ENCODE results near the gene GLRA2. TPM values are rescaled to one million over a fixed set of nuclear protein-coding genes. Genes with fewer than 3 reads are reported as not detected.

Gene GLRA2
- total RNA-seq, 1 donor from 2014 or later = not detected

DNA sequence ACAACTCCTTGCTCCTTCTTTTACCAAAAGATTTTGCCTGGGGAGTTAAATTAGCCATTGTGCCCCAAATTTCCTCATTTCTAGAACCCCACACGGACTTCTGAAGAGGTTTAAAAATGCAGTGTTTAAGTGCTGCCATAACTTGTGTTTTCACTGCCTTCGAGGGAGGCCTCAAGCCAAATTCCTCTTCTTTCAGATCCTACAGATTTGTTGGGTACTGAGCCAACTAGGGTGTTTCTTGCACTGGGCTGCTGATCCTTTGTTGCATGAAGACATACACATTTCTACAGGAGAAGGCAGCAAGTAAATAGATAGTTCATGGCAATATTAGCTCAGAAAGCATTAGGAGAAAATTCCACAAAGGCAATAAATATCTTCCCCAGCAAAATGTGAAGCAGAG, 43.8 kb downstream of the GLRA2 start:
- H3K9ac ChIP-seq = no peak overlapping the region
- no peak overlapping the region for H3K27ac ChIP-seq
- peaks cover 4% of the 10 kb centered on the region for H3K9me3 ChIP-seq (ENCODE audit: low read depth)
- no peak for DNase-seq (ENCODE audit: low spot score)
- H3F3A ChIP-seq (ENCODE audit: low read depth) = no peaks in the 10 kb centered on the region
- no peak overlapping the region for H3K4me2 ChIP-seq
- H3K36me3 ChIP-seq = no peaks in the 10 kb centered on the region
- no peak overlapping the region for H3K4me3 ChIP-seq
- no peak overlapping the region for H3K27ac Mint-ChIP-seq
- no peaks in the 10 kb centered on the region for H3K27me3 Mint-ChIP-seq (ENCODE audit: insufficient read depth, low read depth)
- H3K36me3 Mint-ChIP-seq = no peaks in the 10 kb centered on the region
- no peaks in the 10 kb centered on the region for H3K4me1 ChIP-seq
- H3K4me1 Mint-ChIP-seq = no peaks in the 10 kb centered on the region
- TF ChIP-seq EZH2phosphoT487 (IDR thresholded peaks at IDR 0.05) (no peak), EZH2 (IDR thresholded peaks at IDR 0.05) (no peak)
- TF ChIP-seq, protein P1, sequence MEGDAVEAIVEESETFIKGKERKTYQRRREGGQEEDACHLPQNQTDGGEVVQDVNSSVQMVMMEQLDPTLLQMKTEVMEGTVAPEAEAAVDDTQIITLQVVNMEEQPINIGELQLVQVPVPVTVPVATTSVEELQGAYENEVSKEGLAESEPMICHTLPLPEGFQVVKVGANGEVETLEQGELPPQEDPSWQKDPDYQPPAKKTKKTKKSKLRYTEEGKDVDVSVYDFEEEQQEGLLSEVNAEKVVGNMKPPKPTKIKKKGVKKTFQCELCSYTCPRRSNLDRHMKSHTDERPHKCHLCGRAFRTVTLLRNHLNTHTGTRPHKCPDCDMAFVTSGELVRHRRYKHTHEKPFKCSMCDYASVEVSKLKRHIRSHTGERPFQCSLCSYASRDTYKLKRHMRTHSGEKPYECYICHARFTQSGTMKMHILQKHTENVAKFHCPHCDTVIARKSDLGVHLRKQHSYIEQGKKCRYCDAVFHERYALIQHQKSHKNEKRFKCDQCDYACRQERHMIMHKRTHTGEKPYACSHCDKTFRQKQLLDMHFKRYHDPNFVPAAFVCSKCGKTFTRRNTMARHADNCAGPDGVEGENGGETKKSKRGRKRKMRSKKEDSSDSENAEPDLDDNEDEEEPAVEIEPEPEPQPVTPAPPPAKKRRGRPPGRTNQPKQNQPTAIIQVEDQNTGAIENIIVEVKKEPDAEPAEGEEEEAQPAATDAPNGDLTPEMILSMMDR (IDR thresholded peaks at IDR 0.05) = no peak
- H2AFZ ChIP-seq (replicated peaks) = no peak overlapping the region
- no peaks in the 10 kb centered on the region for H3K9me3 Mint-ChIP-seq
- H3K79me2 ChIP-seq (ENCODE audit: low read depth) = no peaks in the 10 kb centered on the region
- no peaks in the 10 kb centered on the region for H4K20me1 ChIP-seq (ENCODE audit: low read depth)
- H3K4me3 Mint-ChIP-seq = no peak overlapping the region
- no peaks in the 10 kb centered on the region for H3K27me3 ChIP-seq

DNA sequence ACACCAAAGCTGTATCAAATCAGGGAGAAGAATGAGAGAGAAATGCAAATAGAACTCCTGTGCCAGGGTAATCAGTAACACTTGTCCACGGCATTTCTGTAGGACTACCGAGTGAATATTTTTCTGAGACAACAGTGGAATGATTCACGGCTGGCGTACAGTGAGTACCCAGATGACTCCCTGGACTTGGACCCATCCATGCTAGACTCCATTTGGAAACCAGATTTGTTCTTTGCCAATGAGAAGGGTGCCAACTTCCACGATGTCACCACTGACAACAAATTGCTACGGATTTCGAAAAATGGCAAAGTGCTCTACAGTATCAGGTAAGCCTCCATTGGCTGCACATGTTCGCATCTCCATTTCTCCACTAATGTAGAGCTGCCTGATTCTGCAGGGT, 51.7 kb downstream of the GLRA2 start:
- Histone ChIP-seq H3K9me3 (ENCODE audit: low read depth) (no peaks in the 10 kb centered on the region), H3K36me3 (no peaks in the 10 kb centered on the region), H3K4me2 (no peak overlapping the region), H2AFZ (replicated peaks) (no peak overlapping the region), H3K79me2 (ENCODE audit: low read depth) (no peaks in the 10 kb centered on the region), H3K27ac (no peak overlapping the region), H4K20me1 (ENCODE audit: low read depth) (no peaks in the 10 kb centered on the region), H3K4me1 (no peaks in the 10 kb centered on the region), H3K9ac (no peak overlapping the region), H3K27me3 (no peaks in the 10 kb centered on the region), H3F3A (ENCODE audit: low read depth) (no peaks in the 10 kb centered on the region), H3K4me3 (no peak overlapping the region)
- H3K9me3 Mint-ChIP-seq = no peaks in the 10 kb centered on the region
- no peaks in the 10 kb centered on the region for H3K36me3 Mint-ChIP-seq
- DNase-seq (ENCODE audit: low spot score) = no peak
- H3K27me3 Mint-ChIP-seq (ENCODE audit: insufficient read depth, low read depth) = no peaks in the 10 kb centered on the region
- H3K4me1 Mint-ChIP-seq = no peaks in the 10 kb centered on the region
- no peak overlapping the region for H3K27ac Mint-ChIP-seq
- TF ChIP-seq EZH2phosphoT487 (IDR thresholded peaks at IDR 0.05) (no peak), EZH2 (IDR thresholded peaks at IDR 0.05) (no peak)
- TF ChIP-seq, protein P1 (IDR thresholded peaks at IDR 0.05) = no peak
- no peak overlapping the region for H3K4me3 Mint-ChIP-seq

DNA sequence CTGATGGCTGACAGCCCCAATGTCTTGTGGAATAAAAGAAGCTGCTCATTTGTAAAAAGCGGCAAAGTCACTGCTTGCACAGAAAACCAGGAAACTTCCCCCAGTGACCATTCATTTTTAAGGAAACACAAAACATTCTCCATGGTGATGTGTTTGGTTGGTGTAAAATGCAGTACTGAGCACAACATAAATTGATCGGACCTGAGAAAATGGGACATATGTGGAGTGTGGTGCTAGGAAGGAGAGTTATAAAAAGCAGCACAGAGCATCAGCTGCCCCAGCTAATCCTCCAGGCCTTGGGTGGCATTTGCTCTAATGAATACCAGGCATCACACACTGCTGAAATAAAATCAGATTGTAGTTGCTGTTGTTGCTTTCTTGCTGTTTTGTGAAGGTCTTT, 55.2 kb downstream of the GLRA2 start:
- Histone ChIP-seq H3K36me3 (no peaks in the 10 kb centered on the region), H3F3A (ENCODE audit: low read depth) (no peaks in the 10 kb centered on the region), H4K20me1 (ENCODE audit: low read depth) (no peaks in the 10 kb centered on the region), H3K27ac (no peak overlapping the region), H3K4me2 (no peak overlapping the region), H3K9me3 (ENCODE audit: low read depth) (no peaks in the 10 kb centered on the region), H3K4me1 (no peaks in the 10 kb centered on the region), H3K4me3 (no peak overlapping the region), H2AFZ (replicated peaks) (no peak overlapping the region), H3K9ac (no peak overlapping the region), H3K79me2 (ENCODE audit: low read depth) (no peaks in the 10 kb centered on the region), H3K27me3 (no peaks in the 10 kb centered on the region)
- Mint-ChIP-seq H3K4me3 (no peak overlapping the region), H3K4me1 (no peaks in the 10 kb centered on the region), H3K36me3 (no peaks in the 10 kb centered on the region), H3K27me3 (ENCODE audit: insufficient read depth, low read depth) (no peaks in the 10 kb centered on the region), H3K27ac (no peak overlapping the region), H3K9me3 (no peaks in the 10 kb centered on the region)
- TF ChIP-seq EZH2phosphoT487 (IDR thresholded peaks at IDR 0.05) = no peak
- TF ChIP-seq, protein P1 (IDR thresholded peaks at IDR 0.05) = no peak
- TF ChIP-seq EZH2 (IDR thresholded peaks at IDR 0.05) = no peak
- DNase-seq (ENCODE audit: low spot score) = no peak

Data from neural progenitor cell (in vitro differentiated cells).